ENCODE data around the gene PDZRN4. TPM values are rescaled to one million over a fixed set of nuclear protein-coding genes. Genes with fewer than 3 reads are reported as not detected.

Gene PDZRN4
- total and polyA plus RNA-seq, 2 experiments from 2014 or later = 0.90 TPM; not detected in 1

- TF ChIP-seq CREB1 (CRISPR knock-in tag; IDR thresholded peaks at IDR 0.05; ENCODE audit: low read depth) = no peak
- no peak for TF ChIP-seq ZNF114 (CRISPR knock-in tag; IDR thresholded peaks at IDR 0.05)
- no peak for TF ChIP-seq EZH2phosphoT487 (IDR thresholded peaks at IDR 0.05; ENCODE audit: unreplicated experiment)
- TF ChIP-seq ETS1 (IDR thresholded peaks at IDR 0.05) = no peak
- no peak for TF ChIP-seq EZH2 (IDR thresholded peaks at IDR 0.05; ENCODE audit: low read depth, unreplicated experiment)
- no peak for TF ChIP-seq ZNF462 (CRISPR knock-in tag; IDR thresholded peaks at IDR 0.05)
- TF ChIP-seq STAT1 (IDR thresholded peaks at IDR 0.05; ENCODE audit: unreplicated experiment) = no peak
- no peak for TF ChIP-seq NANOG (IDR thresholded peaks at IDR 0.05; ENCODE audit: borderline replicate concordance)
- TF ChIP-seq CTCF (conservative IDR thresholded peaks at IDR 0.05; ENCODE audit: low read depth in 2 of 2) = no peak
- TF ChIP-seq ZNF331 (CRISPR knock-in tag; IDR thresholded peaks at IDR 0.05; ENCODE audit: low read depth) = no peak
- no peaks in the 10 kb centered on the region for H3K27me3 ChIP-seq (ENCODE audit: insufficient read depth)
- ATAC-seq = no peak
- no peaks in the 10 kb centered on the region for H3K4me1 ChIP-seq (ENCODE audit: insufficient read depth)
- no peaks in the 10 kb centered on the region for H3K36me3 Mint-ChIP-seq (ENCODE audit: low read depth)
- no peak for DNase-seq (ENCODE audit: low spot score)
- no peaks in the 10 kb centered on the region for H3K27me3 Mint-ChIP-seq (ENCODE audit: insufficient read depth, low read depth, poor library complexity)
- H2AFZ ChIP-seq = no peak overlapping the region
- no peaks in the 10 kb centered on the region for H4K20me1 ChIP-seq (replicated peaks; ENCODE audit: insufficient read depth)
- H3K4me2 ChIP-seq = no peak overlapping the region
- H3K9me3 Mint-ChIP-seq = 0 out of 3 replicates have a peak, but pooled peaks cover 3% of the 10 kb centered on the region
- no peak overlapping the region for H3K27ac Mint-ChIP-seq
- H3K79me2 ChIP-seq (replicated peaks; ENCODE audit: insufficient read depth) = no peaks in the 10 kb centered on the region
- no peak overlapping the region for H3K27ac ChIP-seq (ENCODE audit: low read depth)
- H3F3A ChIP-seq (replicated peaks; ENCODE audit: low read depth) = no peaks in the 10 kb centered on the region
- no peak overlapping the region for H3K4me3 ChIP-seq
- no peaks in the 10 kb centered on the region for H3K4me1 Mint-ChIP-seq
- H3K9me2 ChIP-seq (ENCODE audit: insufficient read depth) = no peaks in the 10 kb centered on the region
- no peak overlapping the region for H3K4me3 Mint-ChIP-seq
- no peaks in the 10 kb centered on the region for H3K36me3 ChIP-seq (ENCODE audit: insufficient read depth)
Measured at GRCh38 chr12:41250748-41251147, 62.6 kb downstream of the PDZRN4 start.
